ENCODE data around the gene SLC39A11.

DNA sequence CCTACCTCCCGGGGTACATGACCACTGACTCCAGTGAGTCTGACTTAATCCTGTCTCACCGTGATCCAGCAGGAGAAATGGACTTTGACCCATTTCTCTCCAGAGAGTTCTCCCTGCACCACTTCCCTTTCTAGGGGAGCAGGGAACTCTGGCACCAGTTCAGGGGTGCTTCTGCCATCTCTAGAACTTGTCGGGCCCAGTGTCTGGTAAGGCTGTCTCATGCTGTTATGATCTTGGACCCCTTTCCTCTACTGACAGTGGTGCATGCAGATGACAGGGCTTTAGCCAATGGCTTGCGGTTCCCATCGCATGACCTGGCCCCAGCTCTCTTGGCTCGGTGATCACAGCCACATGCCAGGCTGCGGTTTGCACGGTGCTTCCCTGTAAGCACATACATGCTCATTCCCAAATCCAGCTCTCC lies 62.0 kb downstream of the SLC39A11 start:
- TF ChIP-seq ZFP30 (CRISPR knock-in tag; IDR thresholded peaks at IDR 0.05): no peak
- TF ChIP-seq, protein P1, sequence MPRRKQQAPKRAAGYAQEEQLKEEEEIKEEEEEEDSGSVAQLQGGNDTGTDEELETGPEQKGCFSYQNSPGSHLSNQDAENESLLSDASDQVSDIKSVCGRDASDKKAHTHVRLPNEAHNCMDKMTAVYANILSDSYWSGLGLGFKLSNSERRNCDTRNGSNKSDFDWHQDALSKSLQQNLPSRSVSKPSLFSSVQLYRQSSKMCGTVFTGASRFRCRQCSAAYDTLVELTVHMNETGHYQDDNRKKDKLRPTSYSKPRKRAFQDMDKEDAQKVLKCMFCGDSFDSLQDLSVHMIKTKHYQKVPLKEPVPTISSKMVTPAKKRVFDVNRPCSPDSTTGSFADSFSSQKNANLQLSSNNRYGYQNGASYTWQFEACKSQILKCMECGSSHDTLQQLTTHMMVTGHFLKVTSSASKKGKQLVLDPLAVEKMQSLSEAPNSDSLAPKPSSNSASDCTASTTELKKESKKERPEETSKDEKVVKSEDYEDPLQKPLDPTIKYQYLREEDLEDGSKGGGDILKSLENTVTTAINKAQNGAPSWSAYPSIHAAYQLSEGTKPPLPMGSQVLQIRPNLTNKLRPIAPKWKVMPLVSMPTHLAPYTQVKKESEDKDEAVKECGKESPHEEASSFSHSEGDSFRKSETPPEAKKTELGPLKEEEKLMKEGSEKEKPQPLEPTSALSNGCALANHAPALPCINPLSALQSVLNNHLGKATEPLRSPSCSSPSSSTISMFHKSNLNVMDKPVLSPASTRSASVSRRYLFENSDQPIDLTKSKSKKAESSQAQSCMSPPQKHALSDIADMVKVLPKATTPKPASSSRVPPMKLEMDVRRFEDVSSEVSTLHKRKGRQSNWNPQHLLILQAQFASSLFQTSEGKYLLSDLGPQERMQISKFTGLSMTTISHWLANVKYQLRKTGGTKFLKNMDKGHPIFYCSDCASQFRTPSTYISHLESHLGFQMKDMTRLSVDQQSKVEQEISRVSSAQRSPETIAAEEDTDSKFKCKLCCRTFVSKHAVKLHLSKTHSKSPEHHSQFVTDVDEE (CRISPR knock-in tag; IDR thresholded peaks at IDR 0.05): no peak
- no peak for TF ChIP-seq ESRRG (CRISPR knock-in tag; IDR thresholded peaks at IDR 0.05)
- no peak for TF ChIP-seq PPARA (CRISPR knock-in tag; IDR thresholded peaks at IDR 0.05; ENCODE audit: borderline replicate concordance)
- TF ChIP-seq, protein P2, sequence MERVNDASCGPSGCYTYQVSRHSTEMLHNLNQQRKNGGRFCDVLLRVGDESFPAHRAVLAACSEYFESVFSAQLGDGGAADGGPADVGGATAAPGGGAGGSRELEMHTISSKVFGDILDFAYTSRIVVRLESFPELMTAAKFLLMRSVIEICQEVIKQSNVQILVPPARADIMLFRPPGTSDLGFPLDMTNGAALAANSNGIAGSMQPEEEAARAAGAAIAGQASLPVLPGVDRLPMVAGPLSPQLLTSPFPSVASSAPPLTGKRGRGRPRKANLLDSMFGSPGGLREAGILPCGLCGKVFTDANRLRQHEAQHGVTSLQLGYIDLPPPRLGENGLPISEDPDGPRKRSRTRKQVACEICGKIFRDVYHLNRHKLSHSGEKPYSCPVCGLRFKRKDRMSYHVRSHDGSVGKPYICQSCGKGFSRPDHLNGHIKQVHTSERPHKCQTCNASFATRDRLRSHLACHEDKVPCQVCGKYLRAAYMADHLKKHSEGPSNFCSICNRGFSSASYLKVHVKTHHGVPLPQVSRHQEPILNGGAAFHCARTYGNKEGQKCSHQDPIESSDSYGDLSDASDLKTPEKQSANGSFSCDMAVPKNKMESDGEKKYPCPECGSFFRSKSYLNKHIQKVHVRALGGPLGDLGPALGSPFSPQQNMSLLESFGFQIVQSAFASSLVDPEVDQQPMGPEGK (CRISPR knock-in tag; IDR thresholded peaks at IDR 0.05; ENCODE audit: borderline replicate concordance): no peak
- TF ChIP-seq ARNTL (CRISPR knock-in tag; IDR thresholded peaks at IDR 0.05; ENCODE audit: borderline replicate concordance, low read depth): no peak
- TF ChIP-seq, protein P3, sequence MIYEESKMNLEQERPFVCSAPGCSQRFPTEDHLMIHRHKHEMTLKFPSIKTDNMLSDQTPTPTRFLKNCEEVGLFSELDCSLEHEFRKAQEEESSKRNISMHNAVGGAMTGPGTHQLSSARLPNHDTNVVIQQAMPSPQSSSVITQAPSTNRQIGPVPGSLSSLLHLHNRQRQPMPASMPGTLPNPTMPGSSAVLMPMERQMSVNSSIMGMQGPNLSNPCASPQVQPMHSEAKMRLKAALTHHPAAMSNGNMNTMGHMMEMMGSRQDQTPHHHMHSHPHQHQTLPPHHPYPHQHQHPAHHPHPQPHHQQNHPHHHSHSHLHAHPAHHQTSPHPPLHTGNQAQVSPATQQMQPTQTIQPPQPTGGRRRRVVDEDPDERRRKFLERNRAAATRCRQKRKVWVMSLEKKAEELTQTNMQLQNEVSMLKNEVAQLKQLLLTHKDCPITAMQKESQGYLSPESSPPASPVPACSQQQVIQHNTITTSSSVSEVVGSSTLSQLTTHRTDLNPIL (CRISPR knock-in tag; IDR thresholded peaks at IDR 0.05; ENCODE audit: low read depth): no peak
- TF ChIP-seq, protein P4, sequence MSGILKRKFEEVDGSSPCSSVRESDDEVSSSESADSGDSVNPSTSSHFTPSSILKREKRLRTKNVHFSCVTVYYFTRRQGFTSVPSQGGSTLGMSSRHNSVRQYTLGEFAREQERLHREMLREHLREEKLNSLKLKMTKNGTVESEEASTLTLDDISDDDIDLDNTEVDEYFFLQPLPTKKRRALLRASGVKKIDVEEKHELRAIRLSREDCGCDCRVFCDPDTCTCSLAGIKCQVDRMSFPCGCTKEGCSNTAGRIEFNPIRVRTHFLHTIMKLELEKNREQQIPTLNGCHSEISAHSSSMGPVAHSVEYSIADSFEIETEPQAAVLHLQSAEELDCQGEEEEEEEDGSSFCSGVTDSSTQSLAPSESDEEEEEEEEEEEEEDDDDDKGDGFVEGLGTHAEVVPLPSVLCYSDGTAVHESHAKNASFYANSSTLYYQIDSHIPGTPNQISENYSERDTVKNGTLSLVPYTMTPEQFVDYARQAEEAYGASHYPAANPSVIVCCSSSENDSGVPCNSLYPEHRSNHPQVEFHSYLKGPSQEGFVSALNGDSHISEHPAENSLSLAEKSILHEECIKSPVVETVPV (CRISPR knock-in tag; IDR thresholded peaks at IDR 0.05): no peak
- no peak for TF ChIP-seq ZNF8 (CRISPR knock-in tag; IDR thresholded peaks at IDR 0.05)

All from SK-N-SH treated with all-trans-retinoic acid at 6 μM for 48 hours (cell line).